ENCODE data around the gene WDTC1. TPM values are rescaled to one million over a fixed set of nuclear protein-coding genes. Genes with fewer than 3 reads are reported as not detected.

Gene WDTC1
- polyA plus RNA-seq, 1 donor (not counting 4 experiments of a cell fraction or from before 2014, with no cell fraction given), result 5.1 TPM

GRCh38 chr1:27356277-27356618, 121.8 kb downstream of the WDTC1 start:
- Histone ChIP-seq H2AFZ (ENCODE audit: control insufficient read depth, low read length) (no peak overlapping the region), H3K9ac (ENCODE audit: control insufficient read depth, extremely low read depth, insufficient read depth, low read length) (no peak overlapping the region), H3K36me3 (ENCODE audit: control insufficient read depth in 2 of 2, extremely low read depth in 1 of 2, insufficient read depth in 2 of 2, low read length in 2 of 2) (peaks cover 12 to 34% of the 10 kb centered on the region in 2 experiments), H3K79me2 (ENCODE audit: control insufficient read depth, insufficient read depth, low read length) (no peaks in the 10 kb centered on the region), H4K20me1 (ENCODE audit: control insufficient read depth, extremely low read depth, insufficient read depth, low read length) (peaks cover 3% of the 10 kb centered on the region), H3K4me2 (ENCODE audit: control insufficient read depth, extremely low read depth, insufficient read depth, low read depth, low read length) (no peak overlapping the region), H3K4me1 (ENCODE audit: control insufficient read depth, extremely low read depth, insufficient read depth, low read length) (peaks cover 6% of the 10 kb centered on the region), H3K27me3 (ENCODE audit: control insufficient read depth, extremely low read depth, insufficient read depth, low read length) (no peaks in the 10 kb centered on the region), H3K4me3 (ENCODE audit: control insufficient read depth in 2 of 3, extremely low read depth in 1 of 3, insufficient read depth in 2 of 3, low read depth in 1 of 3, low read length in 3 of 3) (no peak overlapping the region), H3K9me3 (ENCODE audit: control insufficient read depth, low read depth, low read length) (no peaks in the 10 kb centered on the region), H3K27ac (ENCODE audit: control insufficient read depth, insufficient read depth, low read length) (no peak overlapping the region), H3K9me1 (ENCODE audit: control insufficient read depth, extremely low read depth, insufficient read depth, low read length) (no peaks in the 10 kb centered on the region)
- no peak for FAIRE-seq
- dilution Hi-C loops (cut with MboI; ENCODE audit: extremely low pct_ligation_motif_present, low sequenced_read_pairs), result no loop called here
- TF ChIP-seq EZH2 (IDR thresholded peaks at IDR 0.05; ENCODE audit: low read length), result no peak
- TF ChIP-seq CTCF (optimal IDR thresholded peaks at IDR 0.05 in 1 of 3, IDR thresholded peaks at IDR 0.05 in 1 of 3, conservative IDR thresholded peaks at IDR 0.05 in 1 of 3; ENCODE audit: extremely low read depth in 1 of 3, insufficient read depth in 2 of 3, low read length in 3 of 3), result no peak
- no peak for DNase-seq (ENCODE audit: low read depth, low spot score)

- no peak overlapping the region for H3K4me2 ChIP-seq (ENCODE audit: control insufficient read depth, extremely low read depth, insufficient read depth, low read depth, low read length)
- H2AFZ ChIP-seq (ENCODE audit: control insufficient read depth, low read length), result no peak overlapping the region
- peaks cover 3% of the 10 kb centered on the region for H4K20me1 ChIP-seq (ENCODE audit: control insufficient read depth, extremely low read depth, insufficient read depth, low read length)
- no peak overlapping the region for H3K4me3 ChIP-seq (ENCODE audit: control insufficient read depth in 2 of 3, extremely low read depth in 1 of 3, insufficient read depth in 2 of 3, low read depth in 1 of 3, low read length in 3 of 3)
- DNase-seq (ENCODE audit: low read depth, low spot score) (no peak), FAIRE-seq (no peak)
- peaks cover 6% of the 10 kb centered on the region for H3K4me1 ChIP-seq (ENCODE audit: control insufficient read depth, extremely low read depth, insufficient read depth, low read length)
- peaks cover 17 to 35% of the 10 kb centered on the region in 2 experiments for H3K36me3 ChIP-seq (ENCODE audit: control insufficient read depth in 2 of 2, extremely low read depth in 1 of 2, insufficient read depth in 2 of 2, low read length in 2 of 2)
- TF ChIP-seq EZH2 (IDR thresholded peaks at IDR 0.05; ENCODE audit: low read length) (no peak), CTCF (optimal IDR thresholded peaks at IDR 0.05 in 1 of 3, IDR thresholded peaks at IDR 0.05 in 1 of 3, conservative IDR thresholded peaks at IDR 0.05 in 1 of 3; ENCODE audit: extremely low read depth in 1 of 3, insufficient read depth in 2 of 3, low read length in 3 of 3) (peak in 1 of 3 experiments; percentile 42)
- H3K9me3 ChIP-seq (ENCODE audit: control insufficient read depth, low read depth, low read length), result no peaks in the 10 kb centered on the region
- peak overlapping the region; percentile 15 for H3K9ac ChIP-seq (ENCODE audit: control insufficient read depth, extremely low read depth, insufficient read depth, low read length)
- dilution Hi-C loops (cut with MboI; ENCODE audit: extremely low pct_ligation_motif_present, low sequenced_read_pairs), result no loop called here
- H3K27ac ChIP-seq (ENCODE audit: control insufficient read depth, insufficient read depth, low read length), result no peak overlapping the region
- H3K79me2 ChIP-seq (ENCODE audit: control insufficient read depth, insufficient read depth, low read length), result no peaks in the 10 kb centered on the region
- no peaks in the 10 kb centered on the region for H3K9me1 ChIP-seq (ENCODE audit: control insufficient read depth, extremely low read depth, insufficient read depth, low read length)
- H3K27me3 ChIP-seq (ENCODE audit: control insufficient read depth, extremely low read depth, insufficient read depth, low read length), result no peaks in the 10 kb centered on the region
These were observed 122.3 kb downstream of the WDTC1 start for GRCh38 chr1:27356619-27357280.
